ENCODE measurements around the gene KRTAP4-11.
"Not testable (repeated sequence)": the region's sequence is repeated elsewhere in the genome, so short reads cannot be mapped to it uniquely, and the experiment has no call there.

The KRTAP4-11 gene

GRCh38 chr17:41083427-41083826 lies 34.7 kb downstream of the KRTAP4-11 start:
- not testable (repeated sequence) for DNase-seq

GRCh38 chr17:41082626-41083025 lies 35.5 kb downstream of the KRTAP4-11 start:
- DNase-seq, result no peak

GRCh38 chr17:41076788-41077187 lies 41.4 kb downstream of the KRTAP4-11 start:
- no peak for DNase-seq

GRCh38 chr17:41073676-41074075 lies 44.5 kb downstream of the KRTAP4-11 start:
- no peak for DNase-seq

GRCh38 chr17:41071606-41072360 lies 46.4 kb downstream of the KRTAP4-11 start:
- DNase-seq, result no peak

GRCh38 chr17:41069031-41069430 lies 49.1 kb downstream of the KRTAP4-11 start:
- DNase-seq, result no peak

- DNase-seq, result no peak
Observed at GRCh38 chr17:41067281-41067680, 50.9 kb downstream of the KRTAP4-11 start.
